T-helper 1 cell (primary cell): ENCODE results near the gene UCK2.
"Not testable (repeated sequence)": the region's sequence is repeated elsewhere in the genome, so short reads cannot be mapped to it uniquely, and the experiment has no call there.

ENCODE experiments used
- DNase-seq, 5 donors: peaks; one replicate each; pipeline ENCODE4 v3.0.0-alpha.2; 2012 to 2020
- total RNA-seq, 4 donors: gene quantifications; one replicate each; lab custom pipeline; 2026; lab: John Stamatoyannopoulos, UW

UCK2 gene
- total RNA-seq = 0.80 to 3.4 (median 1.9) reads per million in 4 donors

GRCh38 chr1:165827268-165828102 lies at the start of gene UCK2:
TSS of gene UCK2 (plus strand) at chr1:165827614. CDS start at chr1:165827834, 220 bp downstream.
- peak; percentile 17 to 67 (median 26) for DNase-seq

GRCh38 chr1:165778197-165778596 lies 49.2 kb upstream of the UCK2 start:
- not testable (repeated sequence) for DNase-seq

GRCh38 chr1:165783519-165783918 lies 43.9 kb upstream of the UCK2 start:
- not testable (repeated sequence) for DNase-seq

GRCh38 chr1:165787741-165788140 lies 39.7 kb upstream of the UCK2 start:
- no peak for DNase-seq

- DNase-seq = no peak
Observed at GRCh38 chr1:165793951-165794350, 33.5 kb upstream of the UCK2 start.

- DNase-seq = no peak
Observed at GRCh38 chr1:165795894-165796293, 31.5 kb upstream of the UCK2 start.

- no peak for DNase-seq
Observed at GRCh38 chr1:165799387-165799786, 28.0 kb upstream of the UCK2 start.

GRCh38 chr1:165804513-165804912 lies 22.9 kb upstream of the UCK2 start:
- not testable (repeated sequence) for DNase-seq

GRCh38 chr1:165807613-165808012 lies 19.8 kb upstream of the UCK2 start:
- no peak for DNase-seq

- no peak for DNase-seq
Observed at GRCh38 chr1:165815725-165816124, 11.7 kb upstream of the UCK2 start.

GRCh38 chr1:165816157-165816556 lies 11.3 kb upstream of the UCK2 start:
- no peak for DNase-seq

GRCh38 chr1:165816826-165817497 lies 10.5 kb upstream of the UCK2 start:
- DNase-seq = no peak

- DNase-seq = no peak
Observed at GRCh38 chr1:165823552-165824268, 3.7 kb upstream of the UCK2 start.

- no peak for DNase-seq
Observed at GRCh38 chr1:165824269-165824643, 3.2 kb upstream of the UCK2 start.

- DNase-seq = no peak
Observed at GRCh38 chr1:165826565-165827267, 698 bp upstream of the UCK2 start.

GRCh38 chr1:165828103-165828668 lies 772 bp downstream of the UCK2 start:
- peak in 4 of 5 donors; percentile 8 to 40 (median 14) for DNase-seq

- peak in 1 of 5 donors; percentile 17 for DNase-seq
Observed at GRCh38 chr1:165828669-165829329, 1.4 kb downstream of the UCK2 start.

GRCh38 chr1:165829888-165830287 lies 2.5 kb downstream of the UCK2 start:
- no peak for DNase-seq

GRCh38 chr1:165831146-165831545 lies 3.7 kb downstream of the UCK2 start:
- no peak for DNase-seq

- DNase-seq = no peak
Observed at GRCh38 chr1:165832902-165833301, 5.5 kb downstream of the UCK2 start.

- DNase-seq = no peak
Observed at GRCh38 chr1:165833358-165833757, 5.9 kb downstream of the UCK2 start.

- no peak for DNase-seq
Observed at GRCh38 chr1:165834229-165834628, 6.8 kb downstream of the UCK2 start.
